Nephron progenitor cell (in vitro differentiated cells): ENCODE measurements around the gene CEP112.

ENCODE experiments used
- DNase-seq: peaks from one replicate; pipeline ENCODE4 v3.0.0; 2021
- H3K27ac Mint-ChIP-seq: 2 replicates; pipeline ENCODE4 v1.8.0; 2021; ENCODE audit warnings: mild to moderate bottlenecking, moderate library complexity, mixed read lengths
- H3K27me3 Mint-ChIP-seq: 2 replicates; pipeline ENCODE4 v1.8.0; 2021; ENCODE audit warnings: mild to moderate bottlenecking, low read depth, mixed read lengths; ENCODE audit not compliant: poor library complexity
- H3K36me3 Mint-ChIP-seq: 2 replicates; pipeline ENCODE4 v1.8.0; 2021; ENCODE audit warnings: low read depth, mixed read lengths
- H3K4me1 Mint-ChIP-seq: 2 replicates; pipeline ENCODE4 v1.8.0; 2021; ENCODE audit warnings: mixed read lengths
- H3K4me3 Mint-ChIP-seq: 2 replicates; pipeline ENCODE4 v1.8.0; 2021; ENCODE audit warnings: mild to moderate bottlenecking, moderate library complexity, mixed read lengths
- H3K9me3 Mint-ChIP-seq: 2 replicates; pipeline ENCODE4 v1.8.0; 2021; ENCODE audit warnings: mild to moderate bottlenecking, moderate library complexity, mixed read lengths
- TF ChIP-seq, protein P1 (sequence below): fragments of 200-600 bp; sonication (generic); IDR thresholded peaks from 2 replicates; pipeline ENCODE4 v1.5.0; 2021; ENCODE audit warnings: antibody characterized with exemption

CEP112 gene

DNA sequence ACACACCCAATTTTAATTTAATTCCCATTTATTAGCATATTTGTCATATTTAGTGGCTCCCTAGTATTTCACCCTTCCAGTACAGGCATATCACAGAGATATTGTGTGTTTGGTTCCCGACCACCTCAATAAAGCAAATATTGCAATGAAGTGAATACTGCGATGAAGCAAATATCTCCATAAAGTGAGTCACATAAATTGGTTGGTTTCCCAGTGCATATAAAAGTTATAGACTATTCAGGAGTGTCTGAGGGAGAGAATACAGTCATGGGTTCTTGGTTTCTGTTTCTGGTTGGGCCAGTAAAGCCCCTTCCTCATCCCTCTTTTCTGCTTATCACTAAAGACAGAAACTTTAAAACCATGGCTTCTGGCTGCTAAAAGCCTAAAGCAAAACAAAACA, 335.1 kb downstream of the CEP112 start:
- DNase-seq = no peak
- H3K27me3 Mint-ChIP-seq = no peaks in the 10 kb centered on the region
- H3K4me3 Mint-ChIP-seq = no peak overlapping the region
- no peaks in the 10 kb centered on the region for H3K9me3 Mint-ChIP-seq
- peaks cover under 1% of the 10 kb centered on the region for H3K36me3 Mint-ChIP-seq
- H3K27ac Mint-ChIP-seq = no peak overlapping the region
- H3K4me1 Mint-ChIP-seq = no peaks in the 10 kb centered on the region
- TF ChIP-seq, protein P1, sequence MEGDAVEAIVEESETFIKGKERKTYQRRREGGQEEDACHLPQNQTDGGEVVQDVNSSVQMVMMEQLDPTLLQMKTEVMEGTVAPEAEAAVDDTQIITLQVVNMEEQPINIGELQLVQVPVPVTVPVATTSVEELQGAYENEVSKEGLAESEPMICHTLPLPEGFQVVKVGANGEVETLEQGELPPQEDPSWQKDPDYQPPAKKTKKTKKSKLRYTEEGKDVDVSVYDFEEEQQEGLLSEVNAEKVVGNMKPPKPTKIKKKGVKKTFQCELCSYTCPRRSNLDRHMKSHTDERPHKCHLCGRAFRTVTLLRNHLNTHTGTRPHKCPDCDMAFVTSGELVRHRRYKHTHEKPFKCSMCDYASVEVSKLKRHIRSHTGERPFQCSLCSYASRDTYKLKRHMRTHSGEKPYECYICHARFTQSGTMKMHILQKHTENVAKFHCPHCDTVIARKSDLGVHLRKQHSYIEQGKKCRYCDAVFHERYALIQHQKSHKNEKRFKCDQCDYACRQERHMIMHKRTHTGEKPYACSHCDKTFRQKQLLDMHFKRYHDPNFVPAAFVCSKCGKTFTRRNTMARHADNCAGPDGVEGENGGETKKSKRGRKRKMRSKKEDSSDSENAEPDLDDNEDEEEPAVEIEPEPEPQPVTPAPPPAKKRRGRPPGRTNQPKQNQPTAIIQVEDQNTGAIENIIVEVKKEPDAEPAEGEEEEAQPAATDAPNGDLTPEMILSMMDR = no peak

DNA sequence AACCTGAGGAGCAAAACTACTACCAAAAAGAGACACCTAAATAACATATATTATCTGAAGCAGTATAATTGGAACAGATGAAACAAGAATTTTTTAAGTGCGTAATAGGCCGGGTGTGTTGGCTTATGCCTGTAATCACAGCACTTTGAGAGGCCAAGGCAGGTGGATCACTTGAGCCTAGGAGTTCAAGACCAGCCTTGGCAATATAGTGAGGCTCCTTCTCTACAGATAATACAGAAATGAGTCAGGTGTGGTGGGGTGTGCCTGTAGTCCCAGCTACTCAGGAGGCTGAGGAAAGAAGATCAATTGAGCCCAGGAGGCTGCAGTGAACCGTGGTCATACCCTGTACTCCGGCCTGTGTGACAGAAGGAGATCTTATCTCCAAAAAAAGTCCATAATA, 336.3 kb downstream of the CEP112 start:
- H3K4me1 Mint-ChIP-seq = no peaks in the 10 kb centered on the region
- no peaks in the 10 kb centered on the region for H3K27me3 Mint-ChIP-seq
- H3K36me3 Mint-ChIP-seq = peaks cover 2% of the 10 kb centered on the region
- DNase-seq = no peak
- H3K4me3 Mint-ChIP-seq = no peak overlapping the region
- no peaks in the 10 kb centered on the region for H3K9me3 Mint-ChIP-seq
- no peak overlapping the region for H3K27ac Mint-ChIP-seq
- TF ChIP-seq, protein P1 = no peak

DNA sequence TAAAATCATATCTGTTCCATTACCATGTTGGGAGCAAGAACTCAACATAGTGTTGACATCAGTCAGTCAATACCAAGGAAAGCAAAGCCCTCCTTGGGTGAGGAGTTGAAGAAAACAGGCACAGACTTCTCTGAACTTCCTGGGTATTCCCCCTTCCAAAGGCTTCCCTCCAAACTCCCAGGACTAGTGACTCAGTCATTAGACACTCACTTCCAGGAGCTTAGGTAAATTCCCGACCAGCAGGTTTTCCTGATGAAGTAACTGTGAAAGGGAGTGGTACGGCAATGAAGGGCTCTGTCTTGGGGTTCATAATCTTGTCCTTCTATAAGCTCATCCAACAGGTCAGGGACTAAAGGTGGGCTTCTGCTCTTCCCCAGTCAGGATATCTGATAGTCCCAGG, 336.7 kb downstream of the CEP112 start:
- Mint-ChIP-seq H3K9me3 (no peaks in the 10 kb centered on the region), H3K4me3 (no peak overlapping the region), H3K27ac (no peak overlapping the region), H3K4me1 (no peaks in the 10 kb centered on the region), H3K36me3 (peaks cover 6% of the 10 kb centered on the region), H3K27me3 (no peaks in the 10 kb centered on the region)
- TF ChIP-seq, protein P1 = no peak
- DNase-seq = no peak

DNA sequence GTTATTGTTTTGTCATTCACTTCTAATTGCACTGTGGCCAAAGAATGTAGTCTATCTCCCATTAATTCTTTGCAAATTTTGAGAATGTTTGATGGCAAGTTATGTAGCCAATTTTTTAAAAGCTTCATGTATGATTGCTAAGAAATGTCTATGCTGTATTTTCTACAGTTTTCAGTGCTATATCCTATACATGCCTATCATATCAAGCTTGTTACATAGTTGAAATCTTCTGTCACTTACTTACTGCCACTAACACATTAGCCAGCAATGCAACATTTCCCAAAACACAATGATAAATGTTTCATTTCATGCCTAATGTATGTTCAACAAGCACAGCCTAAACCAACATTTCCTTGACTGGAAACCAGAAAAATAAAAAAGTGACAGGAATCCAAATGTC, 338.1 kb downstream of the CEP112 start:
- Mint-ChIP-seq H3K36me3 (peaks cover 9% of the 10 kb centered on the region), H3K27ac (no peak overlapping the region), H3K4me1 (no peaks in the 10 kb centered on the region), H3K27me3 (no peaks in the 10 kb centered on the region), H3K4me3 (no peak overlapping the region), H3K9me3 (no peaks in the 10 kb centered on the region)
- TF ChIP-seq, protein P1 = no peak
- DNase-seq = no peak

DNA sequence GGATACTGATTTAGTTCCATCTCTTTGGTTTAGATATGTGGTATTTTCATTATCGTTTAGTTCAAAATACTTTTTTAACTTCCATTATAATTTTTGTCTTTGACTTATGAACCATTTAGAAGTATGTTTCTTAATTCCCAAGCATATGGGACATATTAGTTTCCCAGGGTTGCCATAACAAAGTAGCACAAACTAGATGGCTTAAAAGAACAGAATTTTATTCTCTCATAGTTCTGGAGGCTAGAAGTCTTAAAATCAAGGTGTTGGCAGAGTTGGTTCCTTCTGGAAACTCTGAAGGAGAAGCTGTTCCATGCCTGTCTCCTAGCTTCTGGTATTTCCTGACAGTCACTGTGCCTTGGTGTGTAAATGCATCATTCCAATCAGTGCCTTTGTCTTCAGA, 339.0 kb downstream of the CEP112 start:
- no peaks in the 10 kb centered on the region for H3K4me1 Mint-ChIP-seq
- H3K36me3 Mint-ChIP-seq = peaks cover 18% of the 10 kb centered on the region
- TF ChIP-seq, protein P1 = no peak
- no peak overlapping the region for H3K27ac Mint-ChIP-seq
- no peak for DNase-seq
- H3K4me3 Mint-ChIP-seq = no peak overlapping the region
- no peaks in the 10 kb centered on the region for H3K9me3 Mint-ChIP-seq
- no peaks in the 10 kb centered on the region for H3K27me3 Mint-ChIP-seq

DNA sequence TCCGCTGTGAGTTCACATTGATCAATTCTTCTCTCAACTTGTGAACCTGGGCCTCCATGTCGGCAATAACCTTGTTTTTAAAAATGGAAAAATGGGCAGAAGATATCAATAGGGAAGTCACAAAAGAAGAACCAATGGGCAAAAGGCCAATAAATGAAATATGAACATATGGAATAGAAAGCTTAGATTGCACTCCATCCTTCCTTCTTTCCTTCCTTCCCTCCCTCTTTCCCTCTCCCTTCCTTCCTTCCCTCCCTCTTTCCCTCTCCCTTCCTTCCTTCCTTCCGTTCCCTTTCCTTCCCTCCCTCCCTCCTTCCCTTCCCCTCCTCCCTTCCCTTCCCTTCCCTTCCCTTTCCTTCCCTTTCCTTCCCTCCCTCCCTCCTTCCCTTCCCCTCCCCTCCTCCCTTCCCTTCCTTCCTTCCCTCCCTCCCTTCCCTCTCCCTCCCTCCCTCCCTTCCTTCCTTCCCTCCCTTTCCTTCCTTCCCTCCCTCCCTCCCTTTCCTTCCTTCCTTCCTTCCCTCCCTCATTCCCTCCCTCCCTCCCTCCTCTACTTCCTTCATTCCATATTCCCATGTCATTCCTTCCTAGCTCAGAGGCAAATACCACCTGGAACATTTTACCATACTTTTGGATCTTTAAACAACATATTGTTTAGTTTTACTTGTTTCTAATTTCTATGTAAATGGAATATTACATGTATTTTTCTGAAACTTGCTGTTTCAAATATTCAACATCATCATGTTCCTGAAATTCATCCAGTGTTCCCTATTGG, 339.8 kb downstream of the CEP112 start:
- peaks cover 25% of the 10 kb centered on the region for H3K36me3 Mint-ChIP-seq
- H3K4me3 Mint-ChIP-seq = no peak overlapping the region
- H3K27ac Mint-ChIP-seq = no peak overlapping the region
- no peaks in the 10 kb centered on the region for H3K27me3 Mint-ChIP-seq
- H3K4me1 Mint-ChIP-seq = no peaks in the 10 kb centered on the region
- no peaks in the 10 kb centered on the region for H3K9me3 Mint-ChIP-seq
- TF ChIP-seq, protein P1 = no peak
- DNase-seq = no peak
